Cerebellar cortex (tissue), 1 donor: ENCODE measurements around the gene SLC11A2.
"Not testable (repeated sequence)": the region's sequence is repeated elsewhere in the genome, so short reads cannot be mapped to it uniquely, and the experiment has no call there.

Experiments used
- DNase-seq: peaks from one replicate; pipeline ENCODE4 v3.0.0-alpha.2; 2015; ENCODE audit warnings: low spot score

Gene SLC11A2

DNA sequence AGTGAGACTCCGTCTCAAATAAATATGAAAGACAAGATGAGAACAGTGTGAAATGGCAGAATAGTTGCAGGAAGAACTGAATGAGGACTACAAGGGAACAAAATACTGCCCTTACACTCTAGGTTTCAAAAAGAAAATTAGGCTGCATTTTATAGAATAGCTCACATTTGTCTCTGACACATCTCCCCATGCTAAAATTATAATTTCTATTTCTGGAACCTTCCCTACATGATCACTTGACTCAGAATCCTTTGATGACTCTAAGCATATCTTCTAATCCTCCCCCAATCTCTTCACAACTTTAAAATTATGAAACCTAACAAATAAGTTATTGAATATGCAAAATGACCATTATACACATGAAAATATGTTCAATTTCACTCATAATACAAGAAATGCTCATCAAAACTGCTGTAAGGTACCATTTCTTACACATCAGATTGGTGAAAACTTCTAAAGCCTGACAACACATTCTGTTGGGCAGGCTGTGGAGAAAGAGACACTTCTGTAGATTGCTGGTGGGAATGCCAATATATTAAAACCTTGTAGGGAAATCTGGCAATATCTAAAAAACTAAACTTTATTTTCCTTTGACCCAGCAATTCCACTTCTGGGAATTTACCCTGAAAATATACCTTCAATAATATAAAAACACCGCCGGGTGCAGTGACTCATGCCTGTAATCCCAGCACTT is 78.1 kb downstream of the SLC11A2 start:
- DNase-seq = no peak

GRCh38 chr12:50937653-50938052 is 88.5 kb downstream of the SLC11A2 start:
- no peak for DNase-seq

- no peak for DNase-seq
These were observed 89.2 kb downstream of the SLC11A2 start for GRCh38 chr12:50936821-50937530.

DNA sequence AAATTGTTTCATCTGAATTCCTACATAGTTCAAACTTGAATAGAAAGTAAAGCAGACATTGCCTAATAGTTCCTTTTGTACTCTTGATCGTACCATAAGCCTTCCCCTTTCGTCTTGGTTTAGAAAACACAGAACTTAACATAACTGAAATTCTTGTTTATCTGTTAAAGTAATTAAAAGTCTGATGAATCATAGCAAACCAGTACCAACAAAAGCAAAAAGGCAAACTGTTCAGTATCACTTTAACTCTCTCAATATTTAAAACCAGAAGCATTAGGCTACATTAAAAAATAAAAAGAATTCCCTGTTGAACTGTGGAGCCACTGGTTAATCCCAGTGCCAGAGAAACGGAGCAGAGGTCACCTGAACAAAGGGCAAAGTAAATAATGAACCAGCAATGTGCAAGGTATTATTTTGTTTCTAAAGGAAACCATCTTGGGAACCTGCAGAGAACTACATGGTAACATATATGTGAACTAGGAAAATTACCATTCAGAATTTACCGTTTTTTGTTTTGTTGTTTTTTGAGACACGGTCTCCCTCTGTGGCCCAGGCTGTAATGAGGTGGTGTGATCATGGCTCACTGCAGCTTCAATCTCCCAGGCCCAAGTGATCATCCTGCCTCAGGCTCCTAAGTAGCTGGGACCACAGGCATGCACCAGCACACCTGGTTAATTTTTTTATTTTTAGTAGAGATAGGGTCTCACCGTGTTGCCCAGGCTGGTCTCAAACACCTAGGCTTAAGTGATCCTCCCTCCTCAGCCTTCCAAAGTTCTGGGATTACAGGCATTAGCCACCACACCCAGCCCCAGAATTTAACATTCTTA is 91.0 kb downstream of the SLC11A2 start:
- no peak for DNase-seq

DNA sequence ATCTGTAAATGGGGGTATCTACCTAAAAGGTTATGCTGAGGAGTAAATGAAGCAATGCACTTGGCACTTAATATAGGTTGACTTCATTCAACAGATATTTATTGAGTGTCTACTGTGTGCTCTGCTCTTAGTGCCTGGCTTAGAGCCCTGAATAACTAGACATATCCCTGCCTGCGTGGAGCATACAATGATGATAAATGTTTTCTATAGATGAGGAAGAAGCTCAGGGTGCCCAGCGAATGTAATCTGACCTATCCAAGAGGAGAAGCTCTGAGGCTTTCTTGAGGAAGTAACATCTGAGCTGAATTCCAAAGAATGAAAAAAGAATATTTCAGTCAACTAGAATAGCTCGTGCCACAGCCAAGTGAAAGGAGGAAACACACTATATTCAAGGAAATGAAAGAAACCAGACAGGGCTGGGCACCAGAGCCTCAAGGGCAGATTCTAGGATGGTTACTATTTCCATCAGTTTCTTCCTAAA is 91.8 kb downstream of the SLC11A2 start:
- no peak for DNase-seq

DNA sequence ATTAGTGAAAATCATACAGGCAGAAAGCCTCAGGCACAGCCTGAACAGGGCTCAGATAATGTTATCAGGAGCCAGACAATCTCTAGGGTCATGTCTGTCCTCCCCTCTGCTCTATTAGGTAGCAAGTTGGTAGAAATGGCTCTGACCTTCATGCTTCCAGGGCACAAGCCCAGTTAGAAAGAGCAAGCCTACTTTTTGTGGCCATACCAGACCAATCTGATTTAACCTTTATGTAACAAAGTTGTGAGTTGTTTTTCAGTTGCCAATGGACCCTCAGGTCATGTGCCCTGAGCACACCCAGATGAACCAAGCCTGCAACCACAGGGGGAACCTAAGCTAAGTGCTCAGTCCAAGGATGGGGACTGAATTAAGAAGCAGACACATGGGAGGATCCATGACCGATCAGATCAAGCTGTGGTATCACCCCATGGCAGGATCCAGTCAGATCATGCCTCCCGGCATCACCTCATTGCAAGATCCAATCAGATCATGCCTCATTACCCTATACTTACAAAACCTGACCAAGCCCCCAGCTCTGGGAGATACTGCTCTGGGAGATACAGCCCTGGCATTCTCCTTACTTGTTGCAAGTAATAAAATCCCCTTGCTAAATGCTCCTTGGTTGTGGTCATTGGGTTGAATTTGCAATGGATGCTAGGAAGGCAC is 92.6 kb downstream of the SLC11A2 start:
- DNase-seq = no peak

- no peak for DNase-seq
These were observed 93.3 kb downstream of the SLC11A2 start for GRCh38 chr12:50932787-50933280.

DNA sequence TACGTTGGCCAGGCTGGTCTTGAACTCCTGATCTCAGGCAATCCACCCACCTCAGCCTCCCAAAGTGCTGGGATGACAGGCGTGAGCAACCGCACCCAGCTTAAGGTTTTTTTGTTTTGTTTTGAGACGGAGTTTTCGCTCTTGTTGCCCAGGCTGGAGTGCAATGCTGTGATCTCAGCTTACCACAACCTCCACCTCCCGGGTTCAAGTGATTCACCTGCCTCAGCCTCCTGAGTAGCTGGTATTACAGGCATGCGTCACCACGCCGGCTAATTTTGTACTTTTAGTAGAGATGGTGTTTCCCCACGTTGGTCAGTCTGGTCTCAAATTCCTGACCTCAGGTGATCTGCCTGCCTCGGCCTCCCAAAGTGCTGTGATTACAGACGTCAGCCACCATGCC is 95.7 kb downstream of the SLC11A2 start:
- DNase-seq = not testable (repeated sequence)

GRCh38 chr12:50929831-50930230 is 96.4 kb downstream of the SLC11A2 start:
- peak; percentile 46 for DNase-seq
